K562 (cell line): Measurements from ENCODE around the gene EHMT2. TPM values are rescaled to one million over a fixed set of nuclear protein-coding genes. Genes with fewer than 3 reads are reported as not detected.

Experiments
- ASH1L ChIP-seq: fragments of 450-650 bp; IDR thresholded peaks from 2 replicates; pipeline ENCODE4 v1.6.1; 2018; ENCODE audit warnings: borderline replicate concordance, mild to moderate bottlenecking, low read depth; ENCODE audit not compliant: partially characterized antibody
- BDP1 ChIP-seq: IDR thresholded peaks from 3 replicates; pipeline ENCODE4 v1.6.1; 2011; ENCODE audit not compliant: insufficient read length, insufficient read depth
- CREB1 ChIP-seq, 2 experiments: sonication (generic) in 1 of 2; formaldehyde crosslinking in 1 of 2; IDR thresholded peaks; 2 replicates each; pipeline versions ENCODE4 v1.6.1 to v1.8.0; 2012 to 2022; ENCODE audit warnings: inconsistent platforms in 1 of 2, mild to moderate bottlenecking in 1 of 2, missing genetic modification reagents in 1 of 2, moderate library complexity in 1 of 2
- ESRRB ChIP-seq: fragments of 250-450 bp; sonication (Bioruptor Pico); IDR thresholded peaks from 2 replicates; pipeline ENCODE4 v1.5.0; 2020; ENCODE audit warnings: mild to moderate bottlenecking, moderate library complexity, borderline replicate concordance
- FUS ChIP-seq: fragments of 200-400 bp; formaldehyde crosslinking; optimal IDR thresholded peaks from 2 replicates; pipeline ENCODE3; 2017; ENCODE audit warnings: low read depth, low read length
- HDAC2 ChIP-seq: fragments of 450-650 bp; IDR thresholded peaks from 2 replicates; pipeline ENCODE4 v1.6.1; 2016; ENCODE audit warnings: mild to moderate bottlenecking
- HDAC8 ChIP-seq: fragments of 450-650 bp; IDR thresholded peaks from 2 replicates; pipeline ENCODE4 v1.6.1; 2016; ENCODE audit warnings: mild to moderate bottlenecking, missing genetic modification characterization, moderate library complexity, missing compliant biosample characterization
- ILK ChIP-seq: fragments of 450-650 bp; IDR thresholded peaks from 2 replicates; pipeline ENCODE4 v1.6.1; 2016; ENCODE audit warnings: missing genetic modification characterization, low read depth, mild to moderate bottlenecking, missing compliant biosample characterization, moderate library complexity, borderline replicate concordance
- MCM2 ChIP-seq: fragments of 450-650 bp; IDR thresholded peaks from 2 replicates; pipeline ENCODE4 v1.6.1; 2017; ENCODE audit warnings: low read depth, mild to moderate bottlenecking
- MECOM ChIP-seq: fragments of 250-450 bp; sonication (Bioruptor Pico); IDR thresholded peaks from 2 replicates; pipeline ENCODE4 v1.8.0; 2022; ENCODE audit warnings: inconsistent platforms
- NEUROD1 ChIP-seq: fragments of 150-350 bp; IDR thresholded peaks from 2 replicates; pipeline ENCODE4 v1.6.1; 2014; ENCODE audit warnings: borderline replicate concordance, low read length, low read depth; ENCODE audit not compliant: partially characterized antibody
- NFIX ChIP-seq: fragments of 250-450 bp; sonication (Bioruptor Pico); IDR thresholded peaks from 2 replicates; pipeline ENCODE4 v1.4.0; 2020; ENCODE audit warnings: low read depth, mild to moderate bottlenecking, moderate library complexity
- PHF8 ChIP-seq: fragments of 200-600 bp; sonication (generic); IDR thresholded peaks from 2 replicates; pipeline ENCODE4 v1.6.1; 2012; ENCODE audit warnings: mixed run types, mild to moderate bottlenecking, inconsistent platforms, low read length, moderate library complexity, borderline replicate concordance
- POLR2A ChIP-seq: fragments of 450-650 bp; conservative IDR thresholded peaks from 2 replicates; pipeline ENCODE4 v1.6.1; 2016
- PPARD ChIP-seq: fragments of 250-450 bp; sonication (Bioruptor Pico); IDR thresholded peaks from 2 replicates; pipeline ENCODE4 v1.8.0; 2022; ENCODE audit warnings: inconsistent platforms, mild to moderate bottlenecking, moderate library complexity
- RBFOX2 ChIP-seq: fragments of 200-400 bp; formaldehyde crosslinking; IDR thresholded peaks from 2 replicates; pipeline ENCODE4 v1.6.1; 2017; ENCODE audit warnings: low read depth, mild to moderate bottlenecking, low read length, moderate library complexity
- RBM22 ChIP-seq: fragments of 200-400 bp; formaldehyde crosslinking; IDR thresholded peaks from 2 replicates; pipeline ENCODE4 v1.6.1; 2018; ENCODE audit warnings: low read length, low read depth; ENCODE audit not compliant: poor library complexity, severe bottlenecking
- SIRT6 ChIP-seq: IDR thresholded peaks from one replicate; pipeline ENCODE4 v1.6.1; 2012; ENCODE audit warnings: low read depth, mild to moderate bottlenecking, control low read depth, inconsistent platforms, low read length, moderate library complexity
- SMARCC2 ChIP-seq: fragments of 450-650 bp; IDR thresholded peaks from 2 replicates; pipeline ENCODE4 v1.6.1; 2017; ENCODE audit warnings: antibody characterized with exemption, moderate library complexity, mild to moderate bottlenecking, low read depth
- SRSF1 ChIP-seq: fragments of 200-400 bp; formaldehyde crosslinking; IDR thresholded peaks from 2 replicates; pipeline ENCODE4 v1.6.1; 2017; ENCODE audit warnings: mild to moderate bottlenecking, low read depth, low read length, moderate library complexity
- YBX1 ChIP-seq: fragments of 450-650 bp; IDR thresholded peaks from 2 replicates; pipeline ENCODE4 v1.7.1; 2016; ENCODE audit warnings: mild to moderate bottlenecking
- YY1 ChIP-seq, 3 experiments: IDR thresholded peaks; 2 replicates each; pipeline ENCODE4 v1.6.1; 2011; ENCODE audit warnings: low read length in 2 of 3, mild to moderate bottlenecking in 2 of 3, moderate library complexity in 2 of 3, borderline replicate concordance in 1 of 3, control low read depth in 1 of 3, low read depth in 1 of 3; ENCODE audit not compliant: insufficient read depth in 3 of 3, insufficient replicate concordance in 2 of 3, control insufficient read depth in 1 of 3, insufficient read length in 1 of 3; ENCODE audit errors: extremely low read depth in 1 of 3
- ZNF217 ChIP-seq: sonication (generic); formaldehyde crosslinking; IDR thresholded peaks from 2 replicates; pipeline ENCODE4 v1.8.0; 2022; ENCODE audit warnings: mild to moderate bottlenecking, missing genetic modification reagents
- ZNF24 ChIP-seq: fragments of 450-650 bp; IDR thresholded peaks from 2 replicates; pipeline ENCODE4 v1.6.1; 2016
- polyA plus RNA-seq, 8 experiments: library from polyadenylated mRNA; depleted of rRNA in 4 of 8; stranded (reverse) in 5 of 8; unstranded in 3 of 8; fragments of >200 nt; fragmentation: Nextera tagmentation in 2 of 8; fragmentation: Illumina TruSeq in 1 of 8; extraction: Ambion mirVana in 2 of 8; extraction: Trizol in 1 of 8; gene quantifications; 2 replicates each; pipeline versions ENCODE4 v1.2.1 to v1.2.3, GENCODE V29; 2011 to 2014; ENCODE audit warnings: inconsistent platforms in 1 of 8, missing spikeins in 1 of 8
- total RNA-seq, 7 experiments: library from RNA; depleted of rRNA in 6 of 7; stranded (reverse); fragments of >200 nt in 6 of 7; fragmentation: Illumina TruSeq in 2 of 7; extraction: Trizol in 2 of 7; gene quantifications; 2 replicates each; pipeline versions ENCODE4 v1.2.1 to v1.2.3, GENCODE V29; 2011 to 2021; ENCODE audit warnings: low replicate concordance in 1 of 7
- TF ChIP-seq, protein P1 (sequence below): conservative IDR thresholded peaks from 2 replicates; pipeline ENCODE4 v1.6.1; 2011; ENCODE audit warnings: low read depth, mild to moderate bottlenecking, low read length; ENCODE audit not compliant: control insufficient read depth
- TF ChIP-seq, protein P2 (sequence below): fragments of 450-650 bp; IDR thresholded peaks from 2 replicates; pipeline ENCODE4 v1.6.1; 2014; ENCODE audit warnings: low read depth, mild to moderate bottlenecking, moderate library complexity, borderline replicate concordance
- TF ChIP-seq, protein P3 (sequence below): sonication (generic); formaldehyde crosslinking; IDR thresholded peaks from 2 replicates; pipeline ENCODE4 v1.8.0; 2022; ENCODE audit warnings: missing genetic modification reagents, mild to moderate bottlenecking, borderline replicate concordance

The EHMT2 gene
- total and polyA plus RNA-seq, 9 of the 15 experiments (the other 6 are each of a cell fraction or from before 2014, with no cell fraction given) = 2.1 to 63.8 (median 38.5) TPM

- TF ChIP-seq CREB1 (IDR thresholded peaks at IDR 0.05) = no peak
- TF ChIP-seq CREB1 (CRISPR knock-in tag; IDR thresholded peaks at IDR 0.05) = no peak
- TF ChIP-seq HDAC8 = 0 out of 2 replicates have a peak, but pooled peaks have one; percentile 38
- TF ChIP-seq, protein P1, sequence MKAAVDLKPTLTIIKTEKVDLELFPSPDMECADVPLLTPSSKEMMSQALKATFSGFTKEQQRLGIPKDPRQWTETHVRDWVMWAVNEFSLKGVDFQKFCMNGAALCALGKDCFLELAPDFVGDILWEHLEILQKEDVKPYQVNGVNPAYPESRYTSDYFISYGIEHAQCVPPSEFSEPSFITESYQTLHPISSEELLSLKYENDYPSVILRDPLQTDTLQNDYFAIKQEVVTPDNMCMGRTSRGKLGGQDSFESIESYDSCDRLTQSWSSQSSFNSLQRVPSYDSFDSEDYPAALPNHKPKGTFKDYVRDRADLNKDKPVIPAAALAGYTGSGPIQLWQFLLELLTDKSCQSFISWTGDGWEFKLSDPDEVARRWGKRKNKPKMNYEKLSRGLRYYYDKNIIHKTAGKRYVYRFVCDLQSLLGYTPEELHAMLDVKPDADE = 0 out of 2 replicates have a peak, but pooled peaks have one; percentile 26
- TF ChIP-seq, protein P2, sequence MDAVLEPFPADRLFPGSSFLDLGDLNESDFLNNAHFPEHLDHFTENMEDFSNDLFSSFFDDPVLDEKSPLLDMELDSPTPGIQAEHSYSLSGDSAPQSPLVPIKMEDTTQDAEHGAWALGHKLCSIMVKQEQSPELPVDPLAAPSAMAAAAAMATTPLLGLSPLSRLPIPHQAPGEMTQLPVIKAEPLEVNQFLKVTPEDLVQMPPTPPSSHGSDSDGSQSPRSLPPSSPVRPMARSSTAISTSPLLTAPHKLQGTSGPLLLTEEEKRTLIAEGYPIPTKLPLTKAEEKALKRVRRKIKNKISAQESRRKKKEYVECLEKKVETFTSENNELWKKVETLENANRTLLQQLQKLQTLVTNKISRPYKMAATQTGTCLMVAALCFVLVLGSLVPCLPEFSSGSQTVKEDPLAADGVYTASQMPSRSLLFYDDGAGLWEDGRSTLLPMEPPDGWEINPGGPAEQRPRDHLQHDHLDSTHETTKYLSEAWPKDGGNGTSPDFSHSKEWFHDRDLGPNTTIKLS = no peak
- no peak for TF ChIP-seq SIRT6
- TF ChIP-seq NFIX (CRISPR knock-in tag) = no peak
- TF ChIP-seq ZNF217 (CRISPR knock-in tag) = no peak
- TF ChIP-seq YBX1 = no peak
- peak; percentile 60 for TF ChIP-seq POLR2A
- TF ChIP-seq MECOM (CRISPR knock-in tag) = no peak
- TF ChIP-seq PHF8 = no peak
- 0 out of 2 replicates have a peak, but pooled peaks have one; percentile 26 for TF ChIP-seq HDAC2
- peak in 1 of 3 experiments; percentile 44 for TF ChIP-seq YY1 (IDR thresholded peaks at IDR 0.05; ENCODE audit: borderline replicate concordance in 1 of 3, control insufficient read depth in 1 of 3, extremely low read depth in 1 of 3, insufficient read depth in 3 of 3, insufficient read length in 1 of 3, insufficient replicate concordance in 2 of 3, low read depth in 1 of 3, low read length in 2 of 3)
- no peak for TF ChIP-seq ESRRB (CRISPR knock-in tag)
- no peak for TF ChIP-seq MCM2
- no peak for TF ChIP-seq NEUROD1
- TF ChIP-seq RBM22 = peak; percentile 82
- no peak for TF ChIP-seq BDP1
- no peak for TF ChIP-seq ASH1L
- TF ChIP-seq, protein P3, sequence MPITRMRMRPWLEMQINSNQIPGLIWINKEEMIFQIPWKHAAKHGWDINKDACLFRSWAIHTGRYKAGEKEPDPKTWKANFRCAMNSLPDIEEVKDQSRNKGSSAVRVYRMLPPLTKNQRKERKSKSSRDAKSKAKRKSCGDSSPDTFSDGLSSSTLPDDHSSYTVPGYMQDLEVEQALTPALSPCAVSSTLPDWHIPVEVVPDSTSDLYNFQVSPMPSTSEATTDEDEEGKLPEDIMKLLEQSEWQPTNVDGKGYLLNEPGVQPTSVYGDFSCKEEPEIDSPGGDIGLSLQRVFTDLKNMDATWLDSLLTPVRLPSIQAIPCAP = no peak
- TF ChIP-seq RBFOX2 = peak; percentile 58; the same call in 1 of the 2 replicates
- TF ChIP-seq FUS = no peak
- TF ChIP-seq PPARD (CRISPR knock-in tag) = no peak
- no peak for TF ChIP-seq ILK (tag)
- no peak for TF ChIP-seq ZNF24
- TF ChIP-seq SMARCC2 = no peak
- no peak for TF ChIP-seq SRSF1
These were observed 3.5 kb upstream of the EHMT2 start (continued) for GRCh38 chr6:31900917-31901414.
